ENCODE measurements around the gene SOS2.

Gene SOS2

GRCh38 chr14:50092006-50092555 lies 139.3 kb downstream of the SOS2 start:
- H3F3A ChIP-seq (ENCODE audit: low read depth), result no peaks in the 10 kb centered on the region
- H3K79me2 ChIP-seq (ENCODE audit: insufficient read depth, low read length), result no peaks in the 10 kb centered on the region
- H3K9me3 ChIP-seq (ENCODE audit: insufficient read depth, low read depth, low read length), result no peaks in the 10 kb centered on the region
- H3K27me3 ChIP-seq (ENCODE audit: insufficient read depth, low read length, poor library complexity, severe bottlenecking), result no peaks in the 10 kb centered on the region
- no peak overlapping the region for H3K4me3 ChIP-seq (ENCODE audit: low read length, poor library complexity, severe bottlenecking)
- TF ChIP-seq CTCF (conservative IDR thresholded peaks at IDR 0.05; ENCODE audit: low read length) (no peak), EZH2phosphoT487 (IDR thresholded peaks at IDR 0.05; ENCODE audit: borderline replicate concordance) (no peak)
- H3K9ac ChIP-seq (ENCODE audit: low read depth, low read length, poor library complexity, severe bottlenecking), result no peak overlapping the region
- H3K36me3 ChIP-seq (ENCODE audit: insufficient read depth, low read length), result no peaks in the 10 kb centered on the region
- H3K4me2 ChIP-seq (ENCODE audit: low read depth, low read length, poor library complexity, severe bottlenecking), result no peak overlapping the region
- H4K20me1 ChIP-seq (ENCODE audit: insufficient read depth, low read length, poor library complexity, severe bottlenecking), result no peaks in the 10 kb centered on the region
- no peaks in the 10 kb centered on the region for H3K9me2 ChIP-seq (replicated peaks; ENCODE audit: low read depth, low read length)
- no peak overlapping the region for H2AFZ ChIP-seq (ENCODE audit: low read length)
- H3K4me1 ChIP-seq (ENCODE audit: insufficient read depth, low read length, poor library complexity, severe bottlenecking), result peaks cover 6% of the 10 kb centered on the region

GRCh38 chr14:50091240-50091913 lies 140.0 kb downstream of the SOS2 start:
- TF ChIP-seq CTCF (conservative IDR thresholded peaks at IDR 0.05; ENCODE audit: low read length) (no peak), EZH2phosphoT487 (IDR thresholded peaks at IDR 0.05; ENCODE audit: borderline replicate concordance) (no peak)
- no peak overlapping the region for H3K9ac ChIP-seq (ENCODE audit: low read depth, low read length, poor library complexity, severe bottlenecking)
- H4K20me1 ChIP-seq (ENCODE audit: insufficient read depth, low read length, poor library complexity, severe bottlenecking), result no peaks in the 10 kb centered on the region
- H3K36me3 ChIP-seq (ENCODE audit: insufficient read depth, low read length), result no peaks in the 10 kb centered on the region
- no peak overlapping the region for H3K4me3 ChIP-seq (ENCODE audit: low read length, poor library complexity, severe bottlenecking)
- no peak overlapping the region for H3K4me2 ChIP-seq (ENCODE audit: low read depth, low read length, poor library complexity, severe bottlenecking)
- no peaks in the 10 kb centered on the region for H3K79me2 ChIP-seq (ENCODE audit: insufficient read depth, low read length)
- no peaks in the 10 kb centered on the region for H3K27me3 ChIP-seq (ENCODE audit: insufficient read depth, low read length, poor library complexity, severe bottlenecking)
- H3K4me1 ChIP-seq (ENCODE audit: insufficient read depth, low read length, poor library complexity, severe bottlenecking), result peaks cover 8% of the 10 kb centered on the region
- H3K9me3 ChIP-seq (ENCODE audit: insufficient read depth, low read depth, low read length), result no peaks in the 10 kb centered on the region
- H3F3A ChIP-seq (ENCODE audit: low read depth), result no peaks in the 10 kb centered on the region
- H3K9me2 ChIP-seq (replicated peaks; ENCODE audit: low read depth, low read length), result no peaks in the 10 kb centered on the region
- H2AFZ ChIP-seq (ENCODE audit: low read length), result no peak overlapping the region

GRCh38 chr14:50089208-50089607 lies 142.2 kb downstream of the SOS2 start:
- peaks cover 8% of the 10 kb centered on the region for H3K4me1 ChIP-seq (ENCODE audit: insufficient read depth, low read length, poor library complexity, severe bottlenecking)
- no peak for TF ChIP-seq EZH2phosphoT487 (IDR thresholded peaks at IDR 0.05; ENCODE audit: borderline replicate concordance)
- TF ChIP-seq CTCF (conservative IDR thresholded peaks at IDR 0.05; ENCODE audit: low read length), result no peak
- H4K20me1 ChIP-seq (ENCODE audit: insufficient read depth, low read length, poor library complexity, severe bottlenecking), result no peaks in the 10 kb centered on the region
- H3K9me3 ChIP-seq (ENCODE audit: insufficient read depth, low read depth, low read length), result no peaks in the 10 kb centered on the region
- H3K4me2 ChIP-seq (ENCODE audit: low read depth, low read length, poor library complexity, severe bottlenecking), result no peak overlapping the region
- no peaks in the 10 kb centered on the region for H3K79me2 ChIP-seq (ENCODE audit: insufficient read depth, low read length)
- H3K9ac ChIP-seq (ENCODE audit: low read depth, low read length, poor library complexity, severe bottlenecking), result no peak overlapping the region
- H3K27me3 ChIP-seq (ENCODE audit: insufficient read depth, low read length, poor library complexity, severe bottlenecking), result no peaks in the 10 kb centered on the region
- H3F3A ChIP-seq (ENCODE audit: low read depth), result no peaks in the 10 kb centered on the region
- no peak overlapping the region for H2AFZ ChIP-seq (ENCODE audit: low read length)
- no peaks in the 10 kb centered on the region for H3K9me2 ChIP-seq (replicated peaks; ENCODE audit: low read depth, low read length)
- H3K36me3 ChIP-seq (ENCODE audit: insufficient read depth, low read length), result no peaks in the 10 kb centered on the region
- no peak overlapping the region for H3K4me3 ChIP-seq (ENCODE audit: low read length, poor library complexity, severe bottlenecking)

Measured in Loucy (cell line).